GM12878 (cell line): ENCODE results near the gene MVP. TPM values are rescaled to one million over a fixed set of nuclear protein-coding genes. Genes with fewer than 3 reads are reported as not detected.

Experiments used
- ATAC-seq: fragments of 200-7000 bp; cut with Tn5 transposase; 3 replicates; pipeline ENCODE4 v1.9.1; 2020; ENCODE audit warnings: mild to moderate bottlenecking, moderate library complexity
- BruUV-seq: library from RNA; stranded (reverse); fragments of 400-500 nt; replicated peaks from 2 replicates; lab custom pipeline; 2021; lab: Mats Ljungman, UMichigan
- CTCF ChIA-PET: fragments of 300-600 bp; sonication (Branson Sonifier 250); formaldehyde crosslinking; extraction: SDS; loops from one replicate; lab custom pipeline; 2021; ENCODE audit warnings: inconsistent platforms; lab: Yijun Ruan, JAX
- POLR2A ChIA-PET: fragments of 350-600 bp; formaldehyde crosslinking; extraction: SDS; loops from one replicate; lab custom pipeline; 2021; ENCODE audit warnings: inconsistent platforms; lab: Charles Lee
- RAD21 ChIA-PET: fragments of 300-600 bp; sonication (Branson Sonifier 250); formaldehyde crosslinking; loops from one replicate; lab custom pipeline; 2023; ENCODE audit warnings: antibody characterized with exemption; ENCODE audit not compliant: unreplicated experiment; lab: Charles Lee
- SMC1A ChIA-PET: fragments of 300-600 bp; sonication (Branson Sonifier 250); formaldehyde crosslinking; loops from one replicate; lab custom pipeline; 2023; ENCODE audit not compliant: unreplicated experiment, uncharacterized antibody; lab: Charles Lee
- DNase-seq: peaks from one replicate; pipeline ENCODE4 v3.0.0-alpha.2; 2011; ENCODE audit warnings: low read depth, low spot score
- FAIRE-seq: peaks from 3 replicates; lab custom pipeline; 2011; peaks lifted over from hg19 to GRCh38; lab: Jason Lieb, UNC
- H2AFZ ChIP-seq: 2 replicates; pipeline ENCODE4 v1.6.0; 2011; ENCODE audit warnings: low read depth, low read length, control low read depth; ENCODE audit not compliant: control insufficient read depth
- H3K27ac ChIP-seq: 2 replicates; pipeline ENCODE4 v1.5.1; 2011; ENCODE audit warnings: control low read depth; ENCODE audit not compliant: control insufficient read depth, insufficient read depth
- H3K27me3 ChIP-seq, 2 experiments: replicated peaks in 1 of 2; 2 replicates each; pipeline versions ENCODE4 v1.6.0 to v1.6.1; 2011; ENCODE audit warnings: low read length in 1 of 2; ENCODE audit not compliant: control insufficient read depth in 2 of 2, insufficient read depth in 2 of 2
- H3K36me3 ChIP-seq, 2 experiments: 2 replicates each; pipeline ENCODE4 v1.5.1; 2011; ENCODE audit warnings: low read length in 1 of 2; ENCODE audit not compliant: control insufficient read depth in 2 of 2, insufficient read depth in 2 of 2
- H3K4me1 ChIP-seq: 2 replicates; pipeline ENCODE4 v1.6.1; 2011; ENCODE audit warnings: mild to moderate bottlenecking, low read length, moderate library complexity, mixed read lengths; ENCODE audit not compliant: control insufficient read depth, insufficient read depth
- H3K4me2 ChIP-seq: 2 replicates; pipeline ENCODE4 v1.6.0; 2011; ENCODE audit warnings: control low read depth; ENCODE audit not compliant: control insufficient read depth, insufficient read depth
- H3K4me3 ChIP-seq: fragments of 200-600 bp; sonication (generic); 2 replicates; pipeline ENCODE4 v1.5.1; 2016
- H3K79me2 ChIP-seq: 2 replicates; pipeline ENCODE4 v1.6.0; 2011; ENCODE audit warnings: low read length; ENCODE audit not compliant: control insufficient read depth, insufficient read depth
- H3K9ac ChIP-seq: 2 replicates; pipeline ENCODE4 v1.8.0; 2011; ENCODE audit warnings: low read length, control low read depth, mixed read lengths; ENCODE audit not compliant: control insufficient read depth, insufficient read depth
- H3K9me3 ChIP-seq: replicated peaks from 3 replicates; pipeline ENCODE4 v1.5.1; 2011; ENCODE audit warnings: mild to moderate bottlenecking, low read length; ENCODE audit not compliant: control insufficient read depth, insufficient read depth
- H4K20me1 ChIP-seq: 2 replicates; pipeline ENCODE4 v1.6.0; 2011; ENCODE audit not compliant: control insufficient read depth, insufficient read depth
- BACH1 ChIP-seq: fragments of 450-650 bp; IDR thresholded peaks from 2 replicates; pipeline ENCODE4 v1.6.1; 2017; ENCODE audit warnings: mild to moderate bottlenecking, borderline replicate concordance
- BCL3 ChIP-seq: IDR thresholded peaks from 2 replicates; pipeline ENCODE4 v1.6.1; 2011; ENCODE audit warnings: borderline replicate concordance, low read depth, mild to moderate bottlenecking, moderate library complexity, low read length; ENCODE audit not compliant: insufficient read depth, poor library complexity, severe bottlenecking
- CEBPZ ChIP-seq: fragments of 150-350 bp; IDR thresholded peaks from 2 replicates; pipeline ENCODE4 v1.6.1; 2016; ENCODE audit warnings: low read depth, low read length
- KAT2A ChIP-seq: conservative IDR thresholded peaks from 2 replicates; pipeline ENCODE4 v1.6.1; 2011; ENCODE audit warnings: low read depth, low read length; ENCODE audit not compliant: control insufficient read depth
- NR2C1 ChIP-seq: fragments of 450-650 bp; IDR thresholded peaks from 2 replicates; pipeline ENCODE4 v1.6.1; 2017; ENCODE audit warnings: antibody characterized with exemption, mild to moderate bottlenecking, moderate library complexity
- SRF ChIP-seq, 2 experiments: IDR thresholded peaks; 2 replicates each; pipeline ENCODE4 v1.6.1; 2011; ENCODE audit warnings: low read depth in 2 of 2, low read length in 2 of 2, mild to moderate bottlenecking in 1 of 2, moderate library complexity in 1 of 2
- WGBS: methylation state at CpG from one replicate; pipeline ENCODE4 v1.1.6; 2016; ENCODE audit warnings: low lambda C conversion rate; ENCODE audit not compliant: insufficient replicate concordance, insufficient coverage; ENCODE audit errors: missing lambda C conversion rate; 5-methylcytosine and 5-hydroxymethylcytosine counted together
- in situ Hi-C: fragments of 300-500 bp; cut with MboI; formaldehyde crosslinking; loops from 9 replicates; pipeline ENCODE4 v1.14.3; 2018; ENCODE audit warnings: mixed read lengths
- intact Hi-C: fragments of 100-400 bp; cut with micrococcal nuclease; formaldehyde crosslinking; loops from one replicate; pipeline ENCODE4 v1.14.2; 2022; ENCODE audit not compliant: unreplicated experiment
- polyA plus RNA-seq, 11 experiments: library from polyadenylated mRNA; depleted of rRNA in 4 of 11; unstranded in 6 of 11; stranded (reverse) in 5 of 11; fragments of >200 nt; fragmentation: Nextera tagmentation in 4 of 11; fragmentation: Illumina TruSeq in 1 of 11; extraction: Ambion mirVana in 4 of 11; extraction: Trizol in 1 of 11; gene quantifications; 1 replicate in 1 of 11; 2 replicates in 10 of 11; pipeline versions ENCODE4 v1.2.1 to v1.2.3, GENCODE V29; 2011 to 2016; ENCODE audit warnings: inconsistent platforms in 2 of 11, missing spikeins in 2 of 11, low read depth in 1 of 11
- total RNA-seq, 4 experiments: library from RNA; depleted of rRNA in 3 of 4; stranded (reverse); fragments of >200 nt in 3 of 4; fragmentation: Illumina TruSeq in 1 of 4; extraction: Trizol in 1 of 4; gene quantifications; 2 replicates each; pipeline versions ENCODE4 v1.2.1 to v1.2.3, GENCODE V29; 2013 to 2021

MVP gene
- total and polyA plus RNA-seq, 10 of the 15 experiments (the other 5 are each of a cell fraction or from before 2014, with no cell fraction given), result 0.98 to 74.2 (median 54.7) TPM

- H3K4me3 ChIP-seq, result no peak overlapping the region
- 83% methylated on average over 5 of the region's 5 CpGs for WGBS
- no peaks in the 10 kb centered on the region for H3K79me2 ChIP-seq
- intact Hi-C loops (no loop called here), in situ Hi-C loops (no loop called here)
- H3K4me2 ChIP-seq, result no peak overlapping the region
- DNase-seq, result no peak
- H2AFZ ChIP-seq, result no peak overlapping the region
- no peak for FAIRE-seq
- no peak for ATAC-seq
- no peaks in the 10 kb centered on the region for H3K9me3 ChIP-seq
- TF ChIP-seq SRF (IDR thresholded peaks at IDR 0.05; ENCODE audit: low read depth in 2 of 2, low read length in 2 of 2) (no peak), BACH1 (no peak), BCL3 (no peak), NR2C1 (no peak), CEBPZ (no peak), KAT2A (no peak)
- H3K27me3 ChIP-seq, result no peaks in the 10 kb centered on the region
- H3K4me1 ChIP-seq, result no peaks in the 10 kb centered on the region
- peaks cover 11 to 15% of the 10 kb centered on the region in 2 experiments; a peak in 3 of 4 replicates for H3K36me3 ChIP-seq
- no peaks in the 10 kb centered on the region for H4K20me1 ChIP-seq
- no peak overlapping the region for H3K9ac ChIP-seq
- H3K27ac ChIP-seq, result no peak overlapping the region
- RAD21 ChIA-PET, result no interaction called here
- BruUV-seq, result no TSS peak
- CTCF ChIA-PET, result no interaction called here
- POLR2A ChIA-PET, result no interaction called here
- SMC1A ChIA-PET, result interaction anchor here (0.6 kb wide), 1 partner anchor 21 kb away, joined by 3 read pairs; no protein-coding TSS in a partner anchor
Observed at GRCh38 chr16:29834079-29834478, 13.8 kb downstream of the MVP start.
